IMR-90 (cell line): ENCODE results near the gene MB. TPM values are rescaled to one million over a fixed set of nuclear protein-coding genes. Genes with fewer than 3 reads are reported as not detected.

ENCODE experiments used
- ATAC-seq: fragments of 200-7000 bp; cut with Tn5 transposase; 2 replicates; pipeline ENCODE4 v1.9.1; 2020; ENCODE audit warnings: low read depth, mild to moderate bottlenecking, moderate library complexity
- BruUV-seq: library from RNA; stranded (reverse); fragments of 400-500 nt; replicated peaks from 2 replicates; lab custom pipeline; 2021; lab: Mats Ljungman, UMichigan
- CTCF ChIA-PET: fragments of 300-600 bp; formaldehyde crosslinking; extraction: SDS; loops from one replicate; lab custom pipeline; 2021; ENCODE audit warnings: antibody characterized with exemption; lab: Yijun Ruan, JAX
- POLR2A ChIA-PET: fragments of 300-600 bp; sonication (Branson Sonifier 250); formaldehyde crosslinking; loops from one replicate; lab custom pipeline; 2022; ENCODE audit warnings: antibody characterized with exemption; ENCODE audit not compliant: unreplicated experiment; lab: Charles Lee
- DNase-seq: peaks from one replicate; pipeline ENCODE4 v3.0.0; 2013
- H2AFZ ChIP-seq: replicated peaks from 2 replicates; pipeline ENCODE3; 2013; ENCODE audit warnings: low read length, mild to moderate bottlenecking; ENCODE audit not compliant: poor library complexity
- H2AK5ac ChIP-seq: 2 replicates; pipeline ENCODE4 v1.6.1; 2013; ENCODE audit warnings: low read depth, low read length, inconsistent platforms
- H2AK9ac ChIP-seq: replicated peaks from 2 replicates; pipeline ENCODE3; 2013; ENCODE audit warnings: mild to moderate bottlenecking, low read depth, low read length, moderate library complexity; ENCODE audit not compliant: poor library complexity
- H2BK120ac ChIP-seq: 2 replicates; pipeline ENCODE4 v1.6.1; 2013; ENCODE audit warnings: low read depth, low read length, inconsistent platforms
- H2BK15ac ChIP-seq: 3 replicates; pipeline ENCODE4 v1.6.1; 2013; ENCODE audit warnings: low read depth, low read length, inconsistent platforms
- H2BK20ac ChIP-seq: 2 replicates; pipeline ENCODE4 v1.6.1; 2013; ENCODE audit warnings: low read depth, mild to moderate bottlenecking, inconsistent platforms, low read length, moderate library complexity
- H2BK5ac ChIP-seq: 2 replicates; pipeline ENCODE4 v1.6.1; 2013; ENCODE audit warnings: mild to moderate bottlenecking, low read depth, low read length, inconsistent platforms; ENCODE audit not compliant: poor library complexity, severe bottlenecking
- H3K14ac ChIP-seq: replicated peaks from 2 replicates; pipeline ENCODE4 v1.6.1; 2013; ENCODE audit warnings: low read depth, low read length, inconsistent platforms
- H3K18ac ChIP-seq: 2 replicates; pipeline ENCODE4 v1.6.1; 2013; ENCODE audit warnings: low read depth, low read length, control low read depth
- H3K23ac ChIP-seq: 2 replicates; pipeline ENCODE4 v1.6.1; 2013; ENCODE audit warnings: low read depth, low read length, inconsistent platforms
- H3K27ac ChIP-seq: 2 replicates; pipeline ENCODE4 v1.5.1; 2013; ENCODE audit warnings: mild to moderate bottlenecking, control low read depth, low read length; ENCODE audit not compliant: insufficient read depth
- H3K27me3 ChIP-seq: 2 replicates; pipeline ENCODE4 v1.6.1; 2013; ENCODE audit warnings: low read length; ENCODE audit not compliant: control insufficient read depth, insufficient read depth
- H3K36me3 ChIP-seq: 2 replicates; pipeline ENCODE4 v1.6.1; 2013; ENCODE audit warnings: low read length, mixed read lengths; ENCODE audit not compliant: control insufficient read depth, insufficient read depth
- H3K4ac ChIP-seq: 2 replicates; pipeline ENCODE4 v1.6.1; 2013; ENCODE audit warnings: low read depth, low read length, inconsistent platforms
- H3K4me1 ChIP-seq: 2 replicates; pipeline ENCODE4 v1.6.1; 2013; ENCODE audit warnings: low read length, mixed read lengths; ENCODE audit not compliant: control insufficient read depth, insufficient read depth
- H3K4me2 ChIP-seq: 2 replicates; pipeline ENCODE4 v1.6.1; 2013; ENCODE audit warnings: low read depth, mild to moderate bottlenecking, control low read depth, low read length, moderate library complexity
- H3K4me3 ChIP-seq: 2 replicates; pipeline ENCODE4 v1.5.1; 2013; ENCODE audit warnings: low read depth, mild to moderate bottlenecking, control low read depth, low read length, moderate library complexity; ENCODE audit not compliant: insufficient read depth
- H3K56ac ChIP-seq: 2 replicates; pipeline ENCODE4 v1.6.1; 2013; ENCODE audit warnings: low read length, inconsistent platforms; ENCODE audit not compliant: insufficient read depth; ENCODE audit errors: extremely low read depth
- H3K79me1 ChIP-seq, 2 experiments: 2 replicates each; pipeline ENCODE4 v1.6.1; 2013; ENCODE audit warnings: low read length in 2 of 2, inconsistent platforms in 1 of 2, low read depth in 1 of 2
- H3K9ac ChIP-seq: 2 replicates; pipeline ENCODE4 v1.6.1; 2013; ENCODE audit warnings: low read depth, low read length, control low read depth
- H3K9me1 ChIP-seq: 2 replicates; pipeline ENCODE4 v1.6.1; 2013; ENCODE audit warnings: low read length, inconsistent platforms; ENCODE audit not compliant: insufficient read depth
- H3K9me3 ChIP-seq: 2 replicates; pipeline ENCODE4 v1.6.1; 2013; ENCODE audit warnings: low read length; ENCODE audit not compliant: control insufficient read depth, insufficient read depth
- H4K20me1 ChIP-seq: 2 replicates; pipeline ENCODE4 v1.6.1; 2013; ENCODE audit warnings: low read length, inconsistent platforms; ENCODE audit not compliant: insufficient read depth
- H4K5ac ChIP-seq: 2 replicates; pipeline ENCODE4 v1.6.1; 2013; ENCODE audit warnings: mild to moderate bottlenecking, low read depth, low read length, control low read depth
- H4K8ac ChIP-seq, 2 experiments: 2 replicates each; pipeline ENCODE4 v1.6.1; 2013; ENCODE audit warnings: low read depth in 2 of 2, low read length in 2 of 2, control low read depth in 1 of 2, inconsistent platforms in 1 of 2
- H4K91ac ChIP-seq: 2 replicates; pipeline ENCODE4 v1.6.1; 2013; ENCODE audit warnings: low read depth, low read length, inconsistent platforms; ENCODE audit not compliant: insufficient read depth
- FOS ChIP-seq: fragments of 150-350 bp; IDR thresholded peaks from 2 replicates; pipeline ENCODE4 v1.6.1; 2016; ENCODE audit warnings: low read depth, low read length
- MXI1 ChIP-seq: IDR thresholded peaks from 2 replicates; pipeline ENCODE4 v1.6.1; 2012; ENCODE audit warnings: low read depth, mild to moderate bottlenecking, low read length, moderate library complexity, borderline replicate concordance
- NFE2L2 ChIP-seq: fragments of 150-350 bp; IDR thresholded peaks from 2 replicates; pipeline ENCODE4 v1.6.1; 2016; ENCODE audit warnings: low read depth, mild to moderate bottlenecking, low read length
- RAD21 ChIP-seq: IDR thresholded peaks from 2 replicates; pipeline ENCODE4 v1.6.1; 2012; ENCODE audit warnings: low read length, improper control_type of control experiment
- RCOR1 ChIP-seq: IDR thresholded peaks from 2 replicates; pipeline ENCODE4 v1.6.1; 2012; ENCODE audit warnings: mild to moderate bottlenecking, low read length, improper control_type of control experiment; ENCODE audit not compliant: insufficient replicate concordance
- WGBS, 2 experiments: methylation state at CpG; one replicate each; pipeline versions ENCODE4 v1.1.5 to v1.1.7; 2013; ENCODE audit warnings: missing lambda C conversion rate in 2 of 2; ENCODE audit not compliant: insufficient read length in 1 of 2; ENCODE audit errors: extremely low coverage in 2 of 2; 5-methylcytosine and 5-hydroxymethylcytosine counted together
- dilution Hi-C: fragments of 300-500 bp; cut with HindIII; formaldehyde crosslinking; loops from one replicate; pipeline ENCODE4 v1.14.3; 2018; ENCODE audit warnings: low sequenced_read_pairs; ENCODE audit not compliant: unreplicated experiment
- in situ Hi-C: fragments of 300-500 bp; cut with MboI; formaldehyde crosslinking; loops from 3 replicates; pipeline ENCODE4 v1.14.3; 2019; ENCODE audit warnings: low sequenced_read_pairs, inconsistent platforms, mixed read lengths
- intact Hi-C: fragments of 100-400 bp; cut with micrococcal nuclease; formaldehyde crosslinking; loops from 2 replicates; pipeline ENCODE4 v1.10.0; 2022
- polyA plus RNA-seq, 3 experiments: library from polyadenylated mRNA; depleted of rRNA; stranded (reverse); fragments of >200 nt; gene quantifications; 2 replicates each; pipeline ENCODE4 v1.2.3, GENCODE V29; 2012; ENCODE audit warnings: low replicate concordance in 1 of 3
- total RNA-seq: library from RNA; depleted of rRNA; stranded (reverse); fragments of >200 nt; gene quantifications from 2 replicates; pipeline ENCODE4 v1.2.3, GENCODE V29; 2012

Gene MB
- total and polyA plus RNA-seq, 2 of the 4 experiments (the other 2 are of a cell fraction), result not detected

DNA sequence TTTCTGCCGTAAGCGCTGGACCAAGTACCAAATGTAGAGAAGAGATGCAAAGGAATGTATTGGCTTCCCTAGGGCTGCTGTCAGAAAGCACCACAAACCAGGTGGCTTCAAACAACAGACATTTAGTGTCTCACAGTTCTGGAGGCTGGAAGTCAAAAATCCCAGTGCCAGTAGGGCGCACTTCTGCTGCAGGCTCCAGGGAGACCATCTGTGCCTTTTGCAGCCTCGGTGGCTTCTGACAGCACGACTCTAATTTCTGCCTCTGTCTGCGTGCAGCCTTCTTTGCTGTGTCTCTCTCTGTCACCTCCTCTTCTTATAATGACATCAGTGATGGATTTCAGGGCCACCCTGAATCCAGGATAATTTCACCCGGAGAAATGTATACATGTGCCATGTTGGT, 34.0 kb upstream of the MB start:
- Histone ChIP-seq H4K20me1 (no peaks in the 10 kb centered on the region), H3K4ac (no peak overlapping the region), H2AK5ac (no peak overlapping the region), H4K5ac (no peak overlapping the region), H3K27me3 (no peaks in the 10 kb centered on the region), H3K9me1 (peaks cover 7% of the 10 kb centered on the region; the same call in 1 of the 2 replicates), H2BK20ac (no peak overlapping the region), H3K4me3 (no peak overlapping the region), H3K18ac (no peak overlapping the region), H3K4me2 (no peak overlapping the region), H3K23ac (no peak overlapping the region), H3K27ac (no peak overlapping the region), H3K4me1 (peaks cover 10% of the 10 kb centered on the region), H2BK15ac (no peak overlapping the region), H4K91ac (no peak overlapping the region), H2BK5ac (no peak overlapping the region), H4K8ac (no peak overlapping the region), H2BK120ac (no peak overlapping the region), H2AK9ac (no peak overlapping the region), H3K36me3 (peaks cover 5% of the 10 kb centered on the region; the same call in 1 of the 2 replicates), H3K56ac (no peak overlapping the region), H3K9me3 (peaks cover 3% of the 10 kb centered on the region), H3K9ac (no peak overlapping the region), H3K14ac (no peak overlapping the region), H3K79me1 (peaks cover 11 to 34% of the 10 kb centered on the region in 2 experiments), H2AFZ (no peak overlapping the region)
- no CpG with 5 or more reads among the region's 7 CpGs for WGBS, 2 experiments
- DNase-seq, result no peak
- no TSS peak for BruUV-seq
- ATAC-seq, result no peak
- ChIA-PET POLR2A (interaction anchor here (0.7 kb wide), 1 partner anchor 237 kb away, joined by 7 read pairs; no protein-coding TSS in a partner anchor), CTCF (no interaction called here)
- intact Hi-C loops (no loop called here), in situ Hi-C loops (no loop called here), dilution Hi-C loops (no loop called here)
- TF ChIP-seq MXI1, result no peak
- TF ChIP-seq FOS, result no peak
- no peak for TF ChIP-seq RCOR1
- no peak for TF ChIP-seq RAD21
- TF ChIP-seq NFE2L2, result no peak
